ENCODE data around the gene KCND2.

KCND2 gene

GRCh38 chr7:120431016-120431415 lies 158.0 kb downstream of the KCND2 start:
- Histone ChIP-seq H3K4me2 (ENCODE audit: low read length) (no peak overlapping the region), H3K36me3 (ENCODE audit: control insufficient read depth, insufficient read depth, low read length) (no peaks in the 10 kb centered on the region), H3K79me2 (no peaks in the 10 kb centered on the region), H2AFZ (no peak overlapping the region), H3K27me3 (ENCODE audit: control insufficient read depth, insufficient read depth, low read length) (no peaks in the 10 kb centered on the region), H3K27ac (no peak overlapping the region), H3K4me1 (no peaks in the 10 kb centered on the region), H3K9ac (no peak overlapping the region), H3K9me3 (ENCODE audit: control insufficient read depth, low read length) (no peaks in the 10 kb centered on the region), H3K4me3 (ENCODE audit: low read depth, low read length) (no peak overlapping the region)
- TF ChIP-seq CTCF (IDR thresholded peaks at IDR 0.05): no peak

GRCh38 chr7:120436487-120437060 lies 163.6 kb downstream of the KCND2 start:
- Histone ChIP-seq H2AFZ (no peak overlapping the region), H3K36me3 (ENCODE audit: control insufficient read depth, insufficient read depth, low read length) (no peaks in the 10 kb centered on the region), H3K27ac (no peak overlapping the region), H3K9me3 (ENCODE audit: control insufficient read depth, low read length) (no peaks in the 10 kb centered on the region), H3K4me3 (ENCODE audit: low read depth, low read length) (no peak overlapping the region), H3K9ac (no peak overlapping the region), H3K4me1 (no peaks in the 10 kb centered on the region), H3K79me2 (no peaks in the 10 kb centered on the region), H3K4me2 (ENCODE audit: low read length) (no peak overlapping the region), H3K27me3 (ENCODE audit: control insufficient read depth, insufficient read depth, low read length) (no peaks in the 10 kb centered on the region)
- no peak for TF ChIP-seq CTCF (IDR thresholded peaks at IDR 0.05)

GRCh38 chr7:120441850-120442249 lies 168.9 kb downstream of the KCND2 start:
- no peaks in the 10 kb centered on the region for H3K4me1 ChIP-seq
- H3K27ac ChIP-seq: no peak overlapping the region
- H3K79me2 ChIP-seq: no peaks in the 10 kb centered on the region
- no peak overlapping the region for H3K4me2 ChIP-seq (ENCODE audit: low read length)
- no peak for TF ChIP-seq CTCF (IDR thresholded peaks at IDR 0.05)
- H3K36me3 ChIP-seq (ENCODE audit: control insufficient read depth, insufficient read depth, low read length): no peaks in the 10 kb centered on the region
- no peak overlapping the region for H3K9ac ChIP-seq
- no peak overlapping the region for H3K4me3 ChIP-seq (ENCODE audit: low read depth, low read length)
- no peaks in the 10 kb centered on the region for H3K27me3 ChIP-seq (ENCODE audit: control insufficient read depth, insufficient read depth, low read length)
- no peaks in the 10 kb centered on the region for H3K9me3 ChIP-seq (ENCODE audit: control insufficient read depth, low read length)
- H2AFZ ChIP-seq: no peak overlapping the region

- Histone ChIP-seq H3K4me2 (ENCODE audit: low read length) (no peak overlapping the region), H2AFZ (no peak overlapping the region), H3K27me3 (ENCODE audit: control insufficient read depth, insufficient read depth, low read length) (no peaks in the 10 kb centered on the region), H3K79me2 (no peaks in the 10 kb centered on the region), H3K9ac (no peak overlapping the region), H3K36me3 (ENCODE audit: control insufficient read depth, insufficient read depth, low read length) (no peaks in the 10 kb centered on the region), H3K9me3 (ENCODE audit: control insufficient read depth, low read length) (no peaks in the 10 kb centered on the region), H3K27ac (no peak overlapping the region), H3K4me1 (no peaks in the 10 kb centered on the region), H3K4me3 (ENCODE audit: low read depth, low read length) (no peak overlapping the region)
- no peak for TF ChIP-seq CTCF (IDR thresholded peaks at IDR 0.05)
These were observed 169.9 kb downstream of the KCND2 start for GRCh38 chr7:120442838-120443237.

GRCh38 chr7:120444650-120445049 lies 171.7 kb downstream of the KCND2 start:
- no peak overlapping the region for H3K9ac ChIP-seq
- no peak overlapping the region for H3K4me3 ChIP-seq (ENCODE audit: low read depth, low read length)
- H3K9me3 ChIP-seq (ENCODE audit: control insufficient read depth, low read length): no peaks in the 10 kb centered on the region
- TF ChIP-seq CTCF (IDR thresholded peaks at IDR 0.05): no peak
- no peaks in the 10 kb centered on the region for H3K27me3 ChIP-seq (ENCODE audit: control insufficient read depth, insufficient read depth, low read length)
- H3K27ac ChIP-seq: no peak overlapping the region
- H3K4me1 ChIP-seq: no peaks in the 10 kb centered on the region
- H3K36me3 ChIP-seq (ENCODE audit: control insufficient read depth, insufficient read depth, low read length): no peaks in the 10 kb centered on the region
- no peak overlapping the region for H2AFZ ChIP-seq
- H3K4me2 ChIP-seq (ENCODE audit: low read length): no peak overlapping the region
- H3K79me2 ChIP-seq: no peaks in the 10 kb centered on the region

Data from parathyroid adenoma (tissue), 2 donors.